Caki2 (cell line): ENCODE measurements around the gene PTPRN2. TPM values are rescaled to one million over a fixed set of nuclear protein-coding genes. Genes with fewer than 3 reads are reported as not detected.

ENCODE experiments used
- DNase-seq: peaks from one replicate; pipeline ENCODE4 v3.0.0-alpha.2; 2015; ENCODE audit warnings: low read depth
- in situ Hi-C: cut with HindIII; loops from 2 replicates; pipeline ENCODE4 v1.10.0; 2016; ENCODE audit warnings: low sequenced_read_pairs, low pct_unique_long_range_greater_than_20kb, mixed read lengths
- total RNA-seq: library from RNA; depleted of rRNA; stranded (reverse); fragments of >200 nt; shearing (Covaris generic); gene quantifications from 2 replicates; pipeline ENCODE4 v1.2.3, GENCODE V29; 2014; ENCODE audit warnings: low replicate concordance

The PTPRN2 gene
- total RNA-seq, 1 experiment from 2014 or later = 0.88 TPM

- no peak for DNase-seq
- in situ Hi-C loops = no loop called here
Measured at GRCh38 chr7:157719008-157719682, 868.5 kb downstream of the PTPRN2 start.

GRCh38 chr7:157718303-157719007 is 869.2 kb downstream of the PTPRN2 start:
- in situ Hi-C loops = no loop called here
- no peak for DNase-seq

- no peak for DNase-seq
- in situ Hi-C loops = no loop called here
Measured at GRCh38 chr7:157717211-157718174, 870.1 kb downstream of the PTPRN2 start.

GRCh38 chr7:157715938-157716280 is 871.7 kb downstream of the PTPRN2 start:
- in situ Hi-C loops = no loop called here
- DNase-seq = no peak

GRCh38 chr7:157715071-157715937 is 872.3 kb downstream of the PTPRN2 start:
- in situ Hi-C loops = no loop called here
- no peak for DNase-seq

- in situ Hi-C loops = no loop called here
Measured at GRCh38 chr7:157714166-157715070, 873.2 kb downstream of the PTPRN2 start.

GRCh38 chr7:157713591-157713990 is 874.0 kb downstream of the PTPRN2 start:
- DNase-seq = no peak
- in situ Hi-C loops = no loop called here

More at GRCh38 chr7:157714166-157715070, 873.2 kb downstream of the PTPRN2 start:
- DNase-seq = no peak

- in situ Hi-C loops = no loop called here
- DNase-seq = no peak
Measured at GRCh38 chr7:157712666-157713235, 874.9 kb downstream of the PTPRN2 start.

GRCh38 chr7:157711353-157711888 is 876.2 kb downstream of the PTPRN2 start:
- in situ Hi-C loops = no loop called here
- DNase-seq = no peak

GRCh38 chr7:157710396-157710795 is 877.2 kb downstream of the PTPRN2 start:
- in situ Hi-C loops = no loop called here

GRCh38 chr7:157709531-157710251 is 877.9 kb downstream of the PTPRN2 start:
- no peak for DNase-seq
- in situ Hi-C loops = no loop called here

More at GRCh38 chr7:157710396-157710795, 877.2 kb downstream of the PTPRN2 start:
- DNase-seq = no peak

- in situ Hi-C loops = no loop called here
- DNase-seq = no peak
Measured at GRCh38 chr7:157708919-157709295, 878.7 kb downstream of the PTPRN2 start.

GRCh38 chr7:157707983-157708918 is 879.4 kb downstream of the PTPRN2 start:
- DNase-seq = no peak
- in situ Hi-C loops = no loop called here

GRCh38 chr7:157704365-157704764 is 883.3 kb downstream of the PTPRN2 start:
- in situ Hi-C loops = no loop called here
- no peak for DNase-seq
